Measurements from ENCODE around the gene METTL2A.

DNA sequence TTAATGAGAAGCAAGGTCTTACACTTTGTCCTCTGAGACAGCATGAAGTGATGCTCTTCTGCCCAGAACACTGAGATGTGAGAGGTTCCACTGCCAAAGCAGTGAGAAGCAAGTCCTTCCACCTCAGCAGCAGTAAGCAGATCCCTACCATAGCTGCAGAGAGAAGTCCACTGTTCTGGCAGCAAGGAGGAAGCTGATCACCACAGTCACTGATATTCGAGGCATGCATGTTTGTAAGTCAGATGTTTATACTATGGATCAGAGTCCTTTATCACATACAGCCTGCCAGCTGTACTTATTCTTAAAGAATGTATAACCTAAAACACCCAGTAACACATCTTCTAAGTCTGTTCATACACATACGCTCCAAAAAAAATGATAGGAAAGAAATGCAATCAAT is 18.2 kb upstream of the METTL2A start:
- TF ChIP-seq POLR2AphosphoS5 (IDR thresholded peaks at IDR 0.05; ENCODE audit: low read depth, low read length) (no peak), POLR2A (IDR thresholded peaks at IDR 0.05; ENCODE audit: low read depth, low read length) (no peak), TAF1 (IDR thresholded peaks at IDR 0.05; ENCODE audit: borderline replicate concordance, low read depth, low read length) (no peak)
